ENCODE measurements around the gene ATXN1.

ATXN1 gene

DNA sequence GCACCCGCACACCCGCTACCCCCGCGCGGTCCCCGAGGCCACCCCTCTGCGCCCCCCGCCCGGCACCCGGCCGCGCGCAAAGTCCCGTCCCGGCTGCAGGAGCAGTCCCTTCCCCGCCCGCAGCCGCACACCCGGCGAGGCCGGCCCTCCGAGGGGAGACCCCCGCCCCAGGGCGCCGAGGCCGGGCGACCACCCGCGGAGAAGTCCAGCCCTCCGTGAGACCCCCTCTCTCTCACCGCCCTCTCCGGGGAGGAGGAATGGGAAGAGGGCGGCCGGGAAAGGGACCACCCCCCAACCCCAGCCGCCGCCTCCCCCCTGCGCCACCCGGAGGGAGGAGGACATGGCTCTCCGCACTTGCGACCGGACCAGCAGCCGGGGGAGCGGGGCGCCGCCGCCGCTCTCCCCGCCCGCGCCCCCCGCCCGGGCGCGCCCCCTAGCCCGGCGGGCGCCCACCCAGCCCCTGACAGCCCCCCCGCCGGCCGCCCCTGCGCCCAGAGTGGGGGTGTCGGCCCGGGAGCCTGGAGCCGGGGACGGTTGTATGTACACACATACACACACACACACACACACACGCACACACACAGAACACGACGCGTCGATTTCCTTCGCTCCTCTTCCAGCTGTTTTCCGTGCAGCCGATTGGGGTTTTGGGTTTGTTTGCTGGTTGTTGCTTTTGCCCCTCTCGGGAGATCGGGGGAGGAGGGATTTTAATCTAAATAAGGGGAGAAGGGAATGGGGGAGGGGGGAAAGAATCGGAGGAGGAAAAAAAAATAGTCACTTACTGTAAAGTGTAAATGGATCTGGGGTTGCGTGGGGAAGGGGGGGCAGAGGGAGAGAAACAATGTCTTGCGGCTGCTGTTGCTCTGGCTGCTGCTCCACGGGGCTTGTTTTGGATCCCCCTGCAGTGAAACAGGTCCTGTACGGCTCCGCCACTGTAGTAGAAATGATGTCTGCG, at the start of gene ATXN1:
Gene ATXN1 (minus strand): TSS at position 945 of the 955 bp plus-strand sequence.
- peaks cover 46% of the 10 kb centered on the region for H3K4me1 Mint-ChIP-seq
- peaks cover 16% of the 10 kb centered on the region for H3K27me3 Mint-ChIP-seq (ENCODE audit: low read depth, poor library complexity)
- peak within 1 kb of the TSS; percentile 81 for H3K27ac Mint-ChIP-seq
- peak within 1 kb of the TSS; percentile 94 for H3K4me3 Mint-ChIP-seq
- no peaks in the 10 kb centered on the region for H3K9me3 Mint-ChIP-seq
- TF ChIP-seq CTCF (IDR thresholded peaks at IDR 0.05) = no peak
- DNase-seq = peak; percentile 69
- no peaks in the 10 kb centered on the region for H3K36me3 Mint-ChIP-seq (ENCODE audit: low read depth)

GRCh38 chr6:16810411-16810810, 49.2 kb upstream of the ATXN1 start:
- H3K36me3 Mint-ChIP-seq (ENCODE audit: low read depth) = peaks cover 9% of the 10 kb centered on the region
- peaks cover 5% of the 10 kb centered on the region for H3K27me3 Mint-ChIP-seq (ENCODE audit: low read depth, poor library complexity)
- no peak for TF ChIP-seq CTCF (IDR thresholded peaks at IDR 0.05)
- no peak overlapping the region for H3K27ac Mint-ChIP-seq
- no peak overlapping the region for H3K4me3 Mint-ChIP-seq
- peaks cover 5% of the 10 kb centered on the region for H3K4me1 Mint-ChIP-seq
- no peak for DNase-seq
- peaks cover 45% of the 10 kb centered on the region for H3K9me3 Mint-ChIP-seq

DNA sequence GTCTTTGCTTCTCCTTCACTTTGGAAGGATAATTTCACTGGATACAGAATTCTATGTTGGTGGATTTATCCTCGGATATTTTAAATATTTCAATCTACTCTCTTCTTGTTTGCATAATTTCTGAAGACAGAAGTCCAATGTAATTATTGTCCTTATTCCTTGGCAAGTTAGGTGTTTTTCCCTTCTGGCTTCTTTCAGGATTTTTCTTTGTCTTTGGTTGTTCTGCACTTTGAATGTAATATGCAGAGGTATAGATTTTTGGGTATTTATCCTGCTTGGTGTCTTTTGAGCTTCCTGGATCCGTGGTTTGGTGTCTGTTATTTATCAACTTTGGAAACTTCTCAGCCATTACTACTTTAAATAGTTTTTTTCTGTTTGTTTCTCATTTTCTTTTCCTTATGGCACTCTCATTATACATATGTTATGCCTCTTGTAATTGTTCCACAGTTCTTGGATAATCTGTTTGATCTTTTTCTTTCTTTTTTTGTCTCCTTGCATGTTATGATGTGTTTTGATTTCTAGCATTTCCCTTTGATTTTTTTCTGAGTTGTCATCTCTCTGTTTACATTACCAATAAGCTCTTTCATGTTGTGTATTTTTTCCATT, 48.6 kb upstream of the ATXN1 start:
- Mint-ChIP-seq H3K9me3 (peaks cover 45% of the 10 kb centered on the region), H3K4me1 (peaks cover 11% of the 10 kb centered on the region), H3K36me3 (ENCODE audit: low read depth) (peaks cover 9% of the 10 kb centered on the region), H3K27me3 (ENCODE audit: low read depth, poor library complexity) (peaks cover 8% of the 10 kb centered on the region), H3K4me3 (no peak overlapping the region), H3K27ac (no peak overlapping the region)
- DNase-seq = no peak
- TF ChIP-seq CTCF (IDR thresholded peaks at IDR 0.05) = no peak

DNA sequence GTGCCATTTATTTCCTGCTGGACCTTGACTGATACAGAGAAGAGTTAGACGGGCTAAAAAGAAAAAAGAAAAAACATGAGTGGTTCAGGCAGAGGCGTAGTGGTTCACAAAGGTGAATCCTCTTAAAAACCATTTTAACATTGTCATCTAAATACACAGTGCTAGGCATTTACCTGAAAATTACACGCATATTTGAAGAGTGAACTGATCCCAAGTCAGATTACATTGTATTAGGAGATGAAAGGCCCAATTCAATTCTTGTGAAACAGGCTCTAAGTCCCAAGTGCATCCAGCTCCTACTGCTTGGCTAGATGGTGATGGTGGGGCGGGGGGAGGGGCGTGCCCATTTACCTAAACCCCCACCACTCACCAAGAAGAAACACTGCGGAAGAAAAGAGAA, 46.7 kb upstream of the ATXN1 start:
- no peak for DNase-seq
- no peak for TF ChIP-seq CTCF (IDR thresholded peaks at IDR 0.05)
- Mint-ChIP-seq H3K4me1 (peaks cover 30% of the 10 kb centered on the region), H3K4me3 (no peak overlapping the region), H3K27ac (no peak overlapping the region), H3K9me3 (peaks cover 38% of the 10 kb centered on the region), H3K36me3 (ENCODE audit: low read depth) (peaks cover 6% of the 10 kb centered on the region), H3K27me3 (ENCODE audit: low read depth, poor library complexity) (peaks cover 15% of the 10 kb centered on the region)

DNA sequence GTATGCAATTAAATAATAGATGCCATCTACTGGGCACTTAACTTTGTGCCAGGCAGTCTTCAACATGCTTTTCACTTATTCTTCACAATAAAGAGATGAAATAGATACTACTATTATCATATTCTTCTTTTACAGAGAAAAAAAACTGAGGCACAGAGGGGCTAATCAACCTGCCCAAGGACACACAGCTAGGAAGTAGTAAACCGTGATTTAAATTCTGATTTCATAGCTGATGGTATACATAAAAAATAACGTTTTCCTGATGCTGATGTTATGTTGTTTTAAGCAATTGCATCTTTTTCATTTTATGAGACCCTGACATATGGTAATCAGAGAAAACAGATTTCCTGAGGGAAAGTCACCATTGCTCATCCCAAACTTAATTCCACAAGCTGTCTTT, 45.1 kb upstream of the ATXN1 start:
- Mint-ChIP-seq H3K9me3 (peaks cover 22% of the 10 kb centered on the region), H3K27ac (no peak overlapping the region), H3K4me1 (peaks cover 34% of the 10 kb centered on the region), H3K36me3 (ENCODE audit: low read depth) (peaks cover 4% of the 10 kb centered on the region), H3K27me3 (ENCODE audit: low read depth, poor library complexity) (peaks cover 22% of the 10 kb centered on the region), H3K4me3 (no peak overlapping the region)
- no peak for DNase-seq
- TF ChIP-seq CTCF (IDR thresholded peaks at IDR 0.05) = no peak
